Naive thymus-derived CD4-positive, alpha-beta T cell (primary cell): ENCODE data around the gene RAB44. TPM values are rescaled to one million over a fixed set of nuclear protein-coding genes. Genes with fewer than 3 reads are reported as not detected.

Experiments
- ATAC-seq: fragments of 150-1000 bp; cut with Tn5 transposase; 2 replicates; pipeline ENCODE4 v1.10.0; 2021; ENCODE audit warnings: mild to moderate bottlenecking, moderate library complexity
- CTCF ChIA-PET: fragments of 350-600 bp; sonication (Branson Sonifier 250); formaldehyde crosslinking; loops from one replicate; lab custom pipeline; 2021; ENCODE audit warnings: antibody characterized with exemption; lab: Charles Lee
- POLR2A ChIA-PET: fragments of 350-600 bp; sonication (Branson Sonifier 250); formaldehyde crosslinking; loops from one replicate; lab custom pipeline; 2021; ENCODE audit warnings: antibody characterized with exemption, inconsistent platforms; lab: Charles Lee
- DNase-seq, 9 donors: peaks; one replicate each; pipeline versions ENCODE4 v3.0.0 to v3.0.0-alpha.2; 2020 to 2022; ENCODE audit warnings: mixed read lengths in 1 of 9
- H3K27ac ChIP-seq: one replicate; pipeline ENCODE4 v1.7.0; 2013; ENCODE audit warnings: mild to moderate bottlenecking, low read depth, low read length, moderate library complexity
- H3K27me3 ChIP-seq, 2 donors: one replicate each; pipeline ENCODE4 v1.7.0; 2013; ENCODE audit warnings: low read length in 2 of 2, mild to moderate bottlenecking in 2 of 2, moderate library complexity in 2 of 2; ENCODE audit not compliant: control insufficient read depth in 2 of 2, insufficient read depth in 2 of 2
- H3K36me3 ChIP-seq, 3 experiments: 1 replicate in 2 of 3; 2 replicates in 1 of 3; pipeline ENCODE4 v1.7.0; 2013; ENCODE audit warnings: low read length in 3 of 3, mild to moderate bottlenecking in 3 of 3, moderate library complexity in 1 of 3; ENCODE audit not compliant: insufficient read depth in 3 of 3, control insufficient read depth in 2 of 3
- H3K4me1 ChIP-seq, 2 donors: one replicate each; pipeline ENCODE4 v1.7.0; 2013; ENCODE audit warnings: low read length in 2 of 2, mild to moderate bottlenecking in 2 of 2, moderate library complexity in 1 of 2; ENCODE audit not compliant: control insufficient read depth in 2 of 2, insufficient read depth in 2 of 2
- H3K4me3 ChIP-seq: 2 replicates; pipeline ENCODE4 v1.7.0; 2013; ENCODE audit warnings: mild to moderate bottlenecking, low read length
- H3K9me3 ChIP-seq, 3 experiments: 1 replicate in 2 of 3; 2 replicates in 1 of 3; pipeline ENCODE4 v1.7.0; 2013; ENCODE audit warnings: low read length in 3 of 3; ENCODE audit not compliant: control insufficient read depth in 2 of 3
- H3K27ac Mint-ChIP-seq, 9 donors: one replicate each; pipeline ENCODE4 v1.8.0; 2020 to 2022; ENCODE audit warnings: mixed read lengths in 9 of 9, mild to moderate bottlenecking in 8 of 9, moderate library complexity in 5 of 9, inconsistent platforms in 2 of 9
- H3K27me3 Mint-ChIP-seq, 5 donors: one replicate each; pipeline ENCODE4 v1.8.0; 2021 to 2022; ENCODE audit warnings: mixed read lengths in 5 of 5, mild to moderate bottlenecking in 1 of 5
- H3K36me3 Mint-ChIP-seq, 5 donors: one replicate each; pipeline ENCODE4 v1.8.0; 2020 to 2022; ENCODE audit warnings: mixed read lengths in 5 of 5, mild to moderate bottlenecking in 3 of 5, inconsistent platforms in 1 of 5
- H3K4me1 Mint-ChIP-seq, 7 donors: one replicate each; pipeline ENCODE4 v1.8.0; 2020 to 2022; ENCODE audit warnings: mixed read lengths in 7 of 7, mild to moderate bottlenecking in 3 of 7, inconsistent platforms in 1 of 7
- H3K4me3 Mint-ChIP-seq, 10 donors: one replicate each; pipeline ENCODE4 v1.8.0; 2020 to 2022; ENCODE audit warnings: mild to moderate bottlenecking in 10 of 10, mixed read lengths in 10 of 10, moderate library complexity in 6 of 10, inconsistent platforms in 2 of 10
- H3K9me3 Mint-ChIP-seq, 11 donors: one replicate each; pipeline ENCODE4 v1.8.0; 2020 to 2022; ENCODE audit warnings: mixed read lengths in 11 of 11, mild to moderate bottlenecking in 4 of 11, inconsistent platforms in 1 of 11, moderate library complexity in 1 of 11
- intact Hi-C, 2 donors: fragments of 100-400 bp; cut with micrococcal nuclease; formaldehyde crosslinking; loops; one replicate each; pipeline ENCODE4 v1.15.1; 2023
- polyA plus RNA-seq, 2 donors: library from polyadenylated mRNA; unstranded; fragments of 300-500 nt; fragmentation: Illumina TruSeq; gene quantifications; one replicate each; pipeline ENCODE4 v1.2.3, GENCODE V29; 2021
- total RNA-seq, 6 experiments: library from RNA in 5 of 6; stranded (reverse) in 5 of 6; gene quantifications; 1 replicate in 5 of 6; 2 replicates in 1 of 6; pipeline ENCODE4 v1.2.3 and lab custom pipeline; 2021 to 2026

Gene RAB44
- total and polyA plus RNA-seq, 7 experiments from 2014 or later: 0.07 to 10.1 (median 1.8) TPM; not detected in 4

DNA sequence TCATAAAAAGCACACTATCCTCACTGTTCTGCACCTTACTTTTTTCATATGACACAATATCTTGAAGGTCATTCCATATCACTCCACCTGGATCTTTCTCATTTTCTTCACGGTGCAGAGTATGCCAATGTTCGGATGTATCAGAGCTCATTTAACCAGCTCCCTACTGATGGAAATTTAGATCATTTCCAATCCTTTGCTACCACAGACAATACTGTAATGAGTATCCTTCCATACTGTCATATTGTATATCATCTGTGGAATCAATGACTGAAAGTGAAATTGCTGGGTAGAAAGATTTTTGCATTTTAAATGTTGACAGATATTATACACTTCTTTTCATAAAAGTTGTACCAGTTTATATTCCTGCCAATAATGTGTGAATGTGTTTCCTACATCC is 2.2 kb upstream of the RAB44 start:
- Mint-ChIP-seq H3K36me3 (no peaks in the 10 kb centered on the region), H3K27me3 (peaks cover 0 to 6% (median 0%) of the 10 kb centered on the region in 5 donors), H3K4me3 (peak overlapping the region in 1 of 10 donors; percentile 10), H3K9me3 (no peaks in the 10 kb centered on the region), H3K27ac (peak overlapping the region in 1 of 9 donors; percentile 2), H3K4me1 (peaks cover 0 to 60% (median 9%) of the 10 kb centered on the region in 7 donors)
- DNase-seq (no peak), ATAC-seq (no peak)
- intact Hi-C loops: no loop called here
- Histone ChIP-seq H3K27me3 (no peaks in the 10 kb centered on the region), H3K4me3 (no peak overlapping the region), H3K4me1 (peaks cover 0 to 10% of the 10 kb centered on the region in 2 donors), H3K36me3 (no peaks in the 10 kb centered on the region), H3K27ac (no peak overlapping the region), H3K9me3 (no peaks in the 10 kb centered on the region)
- ChIA-PET POLR2A (no interaction called here), CTCF (no interaction called here)

- no peaks in the 10 kb centered on the region for H3K4me1 ChIP-seq
- no peaks in the 10 kb centered on the region for H3K9me3 ChIP-seq
- DNase-seq (no peak), ATAC-seq (no peak)
- Mint-ChIP-seq H3K27ac (no peak overlapping the region), H3K4me1 (peaks cover 0 to 42% (median 4%) of the 10 kb centered on the region in 7 donors), H3K9me3 (peaks cover 0 to under 1% (median 0%) of the 10 kb centered on the region in 11 donors), H3K27me3 (peaks cover 0 to 6% (median 0%) of the 10 kb centered on the region in 5 donors), H3K36me3 (no peaks in the 10 kb centered on the region), H3K4me3 (no peak overlapping the region)
- intact Hi-C loops: no loop called here
- POLR2A ChIA-PET: no interaction called here
- no peak overlapping the region for H3K4me3 ChIP-seq
- no peaks in the 10 kb centered on the region for H3K36me3 ChIP-seq
- H3K27me3 ChIP-seq: no peaks in the 10 kb centered on the region
- no peak overlapping the region for H3K27ac ChIP-seq
- CTCF ChIA-PET: no interaction called here
Observed at GRCh38 chr6:36698196-36698595, 570 bp downstream of the RAB44 start.

GRCh38 chr6:36698871-36699271 is 1.2 kb downstream of the RAB44 start:
- intact Hi-C loops: no loop called here
- Histone ChIP-seq H3K27ac (no peak overlapping the region), H3K36me3 (no peaks in the 10 kb centered on the region), H3K4me3 (no peak overlapping the region), H3K9me3 (no peaks in the 10 kb centered on the region), H3K4me1 (no peaks in the 10 kb centered on the region), H3K27me3 (no peaks in the 10 kb centered on the region)
- Mint-ChIP-seq H3K9me3 (peaks cover 0 to 1% (median 0%) of the 10 kb centered on the region in 11 donors), H3K4me1 (peaks cover 0 to 37% (median 0%) of the 10 kb centered on the region in 7 donors), H3K27me3 (peaks cover 0 to 10% (median 0%) of the 10 kb centered on the region in 5 donors), H3K4me3 (no peak overlapping the region), H3K27ac (peak overlapping the region in 1 of 9 donors; percentile 43), H3K36me3 (no peaks in the 10 kb centered on the region)
- DNase-seq (no peak), ATAC-seq (no peak)
- POLR2A ChIA-PET: no interaction called here
- CTCF ChIA-PET: no interaction called here

DNA sequence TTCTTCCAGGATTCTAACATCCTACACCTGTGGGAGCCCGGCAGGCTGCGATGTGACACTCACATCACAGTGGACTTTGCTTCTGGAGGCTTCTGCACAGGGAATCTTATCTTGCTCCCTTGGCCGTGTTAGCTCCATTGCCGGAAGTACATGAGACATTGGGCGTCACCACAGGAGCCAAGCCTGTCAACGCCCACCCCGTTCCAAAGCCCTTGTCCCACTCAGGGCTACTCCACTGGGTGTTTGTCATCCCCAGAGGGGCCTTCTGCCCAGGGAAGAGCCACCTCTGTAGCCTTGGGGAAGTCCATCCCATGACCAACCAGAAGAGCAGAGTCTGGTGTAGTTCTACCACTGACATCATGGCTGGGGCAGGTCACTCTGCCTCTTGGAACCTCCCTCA is 1.7 kb downstream of the RAB44 start:
- peak overlapping the region in 1 of 9 donors; percentile 43 for H3K27ac Mint-ChIP-seq
- H3K27ac ChIP-seq: no peak overlapping the region
- no peaks in the 10 kb centered on the region for H3K27me3 ChIP-seq
- intact Hi-C loops: no loop called here
- H3K36me3 Mint-ChIP-seq: no peaks in the 10 kb centered on the region
- no peaks in the 10 kb centered on the region for H3K4me1 ChIP-seq
- CTCF ChIA-PET: no interaction called here
- ATAC-seq (no peak), DNase-seq (no peak)
- no peak overlapping the region for H3K4me3 ChIP-seq
- no peaks in the 10 kb centered on the region for H3K9me3 ChIP-seq
- peaks cover 0 to 1% (median 0%) of the 10 kb centered on the region in 11 donors for H3K9me3 Mint-ChIP-seq
- H3K4me3 Mint-ChIP-seq: no peak overlapping the region
- peaks cover 0 to 36% (median 0%) of the 10 kb centered on the region in 7 donors for H3K4me1 Mint-ChIP-seq
- POLR2A ChIA-PET: no interaction called here
- H3K27me3 Mint-ChIP-seq: peaks cover 0 to 10% (median 0%) of the 10 kb centered on the region in 5 donors
- H3K36me3 ChIP-seq: no peaks in the 10 kb centered on the region

- POLR2A ChIA-PET: no interaction called here
- H3K4me3 ChIP-seq: no peak overlapping the region
- no peaks in the 10 kb centered on the region for H3K36me3 ChIP-seq
- CTCF ChIA-PET: no interaction called here
- no peaks in the 10 kb centered on the region for H3K36me3 Mint-ChIP-seq
- H3K9me3 Mint-ChIP-seq: peaks cover 0 to 1% (median 0%) of the 10 kb centered on the region in 11 donors
- intact Hi-C loops: no loop called here
- no peaks in the 10 kb centered on the region for H3K27me3 ChIP-seq
- ATAC-seq (no peak), DNase-seq (no peak)
- H3K4me1 Mint-ChIP-seq: peaks cover 0 to 29% (median 0%) of the 10 kb centered on the region in 7 donors
- no peak overlapping the region for H3K27ac ChIP-seq
- no peak overlapping the region for H3K27ac Mint-ChIP-seq
- peaks cover 0 to 10% (median 0%) of the 10 kb centered on the region in 5 donors for H3K27me3 Mint-ChIP-seq
- H3K4me3 Mint-ChIP-seq: no peak overlapping the region
- H3K9me3 ChIP-seq: no peaks in the 10 kb centered on the region
- no peaks in the 10 kb centered on the region for H3K4me1 ChIP-seq
Observed at GRCh38 chr6:36700071-36700812, 2.6 kb downstream of the RAB44 start.

GRCh38 chr6:36700831-36701230 is 3.2 kb downstream of the RAB44 start:
- no peaks in the 10 kb centered on the region for H3K4me1 ChIP-seq
- Mint-ChIP-seq H3K4me3 (no peak overlapping the region), H3K27me3 (peaks cover 0 to 10% (median 0%) of the 10 kb centered on the region in 5 donors), H3K4me1 (peaks cover 0 to 28% (median 0%) of the 10 kb centered on the region in 7 donors), H3K36me3 (no peaks in the 10 kb centered on the region), H3K9me3 (peaks cover 0 to 1% (median 0%) of the 10 kb centered on the region in 11 donors), H3K27ac (no peak overlapping the region)
- H3K4me3 ChIP-seq: no peak overlapping the region
- no peak overlapping the region for H3K27ac ChIP-seq
- intact Hi-C loops: no loop called here
- POLR2A ChIA-PET: no interaction called here
- H3K27me3 ChIP-seq: no peaks in the 10 kb centered on the region
- CTCF ChIA-PET: no interaction called here
- no peaks in the 10 kb centered on the region for H3K9me3 ChIP-seq
- H3K36me3 ChIP-seq: no peaks in the 10 kb centered on the region
- ATAC-seq: peak; percentile 70
- no peak for DNase-seq
